HG03432 (cell line): ENCODE data around the gene ASAP2.

ENCODE experiments used
- ATAC-seq: cut with Tn5 transposase; IDR thresholded peaks from one replicate; pipeline ENCODE4 v1.9.1; 2021; ENCODE audit warnings: mild to moderate bottlenecking, moderate library complexity; ENCODE audit not compliant: unreplicated experiment

The ASAP2 gene

DNA sequence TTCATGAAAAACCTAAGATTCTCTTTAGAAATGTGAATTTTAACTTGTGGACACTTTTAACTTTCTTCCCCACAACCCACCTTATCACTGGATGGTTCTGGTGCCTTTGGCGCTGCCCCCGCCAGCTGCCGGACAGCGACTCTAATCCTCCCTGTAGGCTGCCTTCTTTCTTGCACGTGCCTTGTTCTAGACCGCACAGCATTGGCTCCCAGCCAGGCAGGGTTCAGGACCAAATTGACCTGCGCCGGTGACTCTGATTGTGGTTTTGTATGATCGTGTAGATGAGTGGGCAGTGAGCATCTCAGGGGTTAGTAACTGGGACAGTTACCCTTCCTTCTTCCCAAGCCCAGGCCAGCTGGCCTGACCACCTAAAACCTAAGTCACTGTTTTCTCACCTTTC lies 106.8 kb downstream of the ASAP2 start:
- ATAC-seq, result no peak

DNA sequence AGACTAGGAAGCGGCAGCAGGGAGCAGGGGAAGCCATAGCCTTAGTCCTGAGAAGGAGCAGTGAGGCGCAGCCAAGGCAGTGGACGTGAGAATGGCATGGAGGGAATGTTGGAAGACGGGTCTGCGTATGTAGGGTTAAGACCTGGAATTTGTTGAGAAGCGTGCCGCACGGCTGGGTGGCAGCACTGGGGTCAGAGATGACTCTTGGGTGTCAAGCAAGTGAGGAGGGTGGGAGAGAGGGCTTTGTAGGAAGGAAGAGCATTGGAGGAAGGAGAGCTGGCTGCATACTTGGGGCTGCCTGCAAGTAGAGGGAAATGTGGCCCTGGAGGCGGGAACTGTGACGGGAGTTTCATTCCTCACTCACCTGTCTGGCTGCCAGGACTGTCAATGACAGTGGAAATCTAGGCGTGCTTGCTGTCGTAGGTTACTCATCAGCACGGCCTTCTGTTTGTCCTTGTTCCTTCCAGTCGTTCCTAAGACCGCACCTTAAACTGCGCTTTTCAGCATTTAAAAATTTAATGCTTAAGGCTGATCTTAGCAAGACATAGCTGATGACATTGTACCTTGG lies 108.8 kb downstream of the ASAP2 start:
- ATAC-seq, result no peak

DNA sequence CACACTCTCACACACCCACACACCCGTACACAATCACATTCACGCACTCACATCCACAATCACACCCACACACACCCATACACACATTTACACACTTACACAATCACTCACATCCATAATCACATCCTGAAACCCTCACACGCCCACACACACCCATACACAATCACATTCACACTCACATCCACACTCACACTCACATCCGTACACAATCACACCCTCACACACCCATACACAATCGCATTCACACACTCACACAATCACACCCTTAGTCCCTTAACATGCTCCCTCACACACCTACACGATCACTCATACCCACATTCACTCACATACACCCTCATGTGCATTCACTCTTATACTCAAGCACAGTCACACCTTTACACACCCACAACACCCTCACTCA lies 110.9 kb downstream of the ASAP2 start:
- no peak for ATAC-seq

DNA sequence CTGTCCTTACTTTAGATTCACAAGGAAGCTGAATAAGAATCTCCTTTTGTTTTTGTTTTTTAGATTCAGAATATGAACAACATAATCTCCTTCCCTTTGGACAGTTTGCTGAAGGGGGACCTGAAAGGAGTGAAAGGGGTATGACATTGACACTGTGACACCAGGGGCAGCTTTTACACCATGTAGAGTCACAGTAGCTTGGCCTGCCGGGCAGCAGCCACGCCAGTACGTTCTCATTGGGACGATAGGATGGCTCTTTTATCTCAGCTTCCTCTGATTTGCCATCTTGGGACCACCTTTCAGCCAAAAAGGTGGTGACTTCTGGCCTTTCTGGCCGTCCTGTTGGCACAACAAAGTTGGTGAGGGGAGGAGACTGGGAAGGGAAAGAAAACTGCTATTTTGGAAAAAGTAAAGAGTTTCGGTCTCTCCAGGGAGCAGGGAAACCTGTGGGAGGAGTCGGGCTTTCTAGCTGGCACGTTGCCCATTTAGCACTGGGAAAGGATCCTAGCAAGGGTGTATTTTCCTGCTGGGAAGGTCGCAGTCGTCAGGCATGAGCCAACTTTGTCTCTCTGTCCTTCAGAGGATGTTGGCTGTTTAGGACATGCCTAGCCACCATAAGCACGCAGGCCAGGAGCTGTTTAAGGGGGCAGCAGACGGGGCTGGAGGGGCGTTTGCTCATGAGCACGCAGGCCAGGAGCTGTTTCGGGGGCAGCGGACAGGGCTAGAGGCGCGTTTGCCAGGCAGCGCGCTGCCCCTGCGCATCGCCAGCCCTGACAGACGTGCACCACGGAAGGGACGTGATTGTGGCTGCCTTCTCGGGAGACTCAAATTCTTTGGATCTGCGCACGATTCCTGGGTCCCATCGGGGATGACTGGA lies 112.1 kb downstream of the ASAP2 start:
- no peak for ATAC-seq

DNA sequence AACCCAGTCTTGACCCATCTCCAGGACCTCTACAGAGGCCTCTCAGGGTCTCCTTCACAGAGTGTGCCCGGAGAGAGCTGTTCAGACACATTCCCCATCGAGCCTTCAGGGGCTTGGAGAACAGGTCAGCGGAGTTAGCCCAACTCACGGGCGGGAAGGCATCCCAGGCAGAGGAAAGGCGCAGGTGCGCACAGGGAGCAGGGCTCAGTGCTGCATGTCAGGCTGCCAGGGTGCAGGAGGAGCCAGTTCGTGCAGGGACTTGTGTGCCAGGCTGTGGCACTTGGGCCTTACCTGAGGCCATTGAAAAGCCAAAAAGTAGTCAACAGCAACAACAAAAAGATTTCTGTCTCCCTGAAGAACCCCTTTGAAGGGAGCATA lies 112.7 kb downstream of the ASAP2 start:
- no peak for ATAC-seq

DNA sequence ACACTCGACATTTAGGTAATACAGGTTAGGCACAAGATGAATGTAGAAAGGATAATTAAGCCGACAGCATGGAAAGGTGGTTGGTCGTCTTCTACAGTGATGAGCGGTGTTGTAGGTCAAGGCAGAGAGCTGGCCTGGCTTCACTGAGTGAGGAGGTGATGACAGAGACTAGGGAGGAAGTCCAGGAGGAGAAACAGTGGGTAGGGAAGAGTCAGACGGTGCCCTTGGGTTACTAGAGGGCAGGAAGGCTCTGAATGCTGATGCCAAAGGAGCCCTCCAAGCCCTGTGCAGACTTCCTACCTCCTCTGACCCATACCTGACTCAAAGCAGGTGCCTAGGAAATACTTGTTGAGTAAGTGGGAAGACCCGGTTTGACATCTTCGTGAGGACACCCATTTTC lies 116.0 kb downstream of the ASAP2 start:
- no peak for ATAC-seq

DNA sequence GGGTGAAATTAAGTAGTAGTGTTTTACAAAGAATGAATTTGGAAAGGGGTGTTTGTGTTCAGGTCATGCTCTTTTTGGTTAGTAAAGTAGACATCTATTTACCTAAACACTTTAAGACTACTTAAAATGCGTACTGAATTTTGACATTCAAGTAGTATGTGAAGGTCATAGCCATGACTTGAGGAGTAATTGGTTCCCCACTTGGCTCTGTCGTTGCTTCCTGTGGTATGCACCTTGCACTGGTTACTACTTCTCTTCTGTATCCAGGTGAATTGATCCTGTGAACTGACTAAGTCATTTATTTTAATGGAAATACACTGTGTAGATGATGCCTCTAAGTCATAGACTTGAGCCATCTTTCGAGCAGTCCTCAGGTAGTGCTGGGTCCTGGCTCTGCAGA lies 118.8 kb downstream of the ASAP2 start:
- no peak for ATAC-seq

DNA sequence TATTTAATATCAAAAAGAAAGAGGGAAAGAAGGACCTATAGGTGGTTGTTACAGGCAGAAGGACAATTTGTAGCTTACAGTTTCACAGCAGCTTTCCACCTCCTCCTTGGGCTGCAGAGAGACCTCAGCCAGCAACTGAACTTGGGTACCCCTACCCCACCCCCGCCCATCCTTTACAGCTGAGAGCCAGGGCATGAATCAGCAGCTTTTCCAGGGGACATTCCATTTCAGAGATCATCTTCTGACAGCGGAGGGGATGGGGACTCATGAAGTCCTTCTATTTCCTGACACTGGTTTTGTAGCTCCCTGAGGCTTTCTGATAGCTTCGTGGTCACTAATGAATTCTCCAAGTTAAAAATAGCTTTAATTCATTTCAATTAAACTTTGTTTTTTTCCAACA lies 120.4 kb downstream of the ASAP2 start:
- no peak for ATAC-seq

DNA sequence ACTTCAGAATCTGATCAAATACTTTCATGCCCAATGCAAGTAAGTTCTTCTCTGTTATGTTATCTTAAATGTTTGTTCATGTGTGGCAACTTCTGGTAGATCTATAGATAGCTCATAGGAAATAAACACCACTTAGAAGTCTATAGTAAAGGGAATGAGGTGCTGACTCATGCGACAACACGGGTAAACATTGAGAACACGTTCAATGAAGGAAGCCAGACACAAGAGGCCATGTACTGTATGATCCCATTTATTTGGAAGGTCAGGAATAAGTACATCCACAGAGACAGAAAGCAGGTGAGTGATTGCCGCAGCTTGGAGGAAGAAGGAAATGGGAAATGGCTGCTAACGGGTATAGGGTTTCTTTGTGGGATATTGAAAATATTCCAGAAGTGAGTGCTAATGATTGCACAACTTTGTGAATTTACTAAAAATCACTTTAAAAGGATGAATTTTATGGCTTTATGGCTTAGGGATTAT lies 121.3 kb downstream of the ASAP2 start:
- no peak for ATAC-seq

DNA sequence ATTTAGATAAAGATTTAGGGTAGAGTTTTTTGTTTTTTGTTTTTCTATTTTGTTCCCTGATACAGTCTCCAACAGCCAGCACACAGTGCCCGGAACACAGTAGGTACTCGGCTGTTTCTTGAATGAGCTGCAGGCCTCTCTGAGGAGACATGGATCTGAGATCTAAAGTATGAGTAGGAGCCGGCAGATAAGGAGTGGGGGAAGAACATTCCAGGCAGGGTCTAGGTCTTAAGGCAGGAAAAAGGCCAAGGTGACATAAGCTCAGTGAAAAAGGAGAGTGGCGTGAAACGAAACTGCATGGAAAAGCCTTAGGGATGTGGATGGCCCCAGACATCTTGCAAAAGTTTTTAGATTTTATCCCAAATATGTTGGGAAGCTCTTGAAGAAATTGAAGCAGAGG lies 122.3 kb downstream of the ASAP2 start:
- no peak for ATAC-seq

DNA sequence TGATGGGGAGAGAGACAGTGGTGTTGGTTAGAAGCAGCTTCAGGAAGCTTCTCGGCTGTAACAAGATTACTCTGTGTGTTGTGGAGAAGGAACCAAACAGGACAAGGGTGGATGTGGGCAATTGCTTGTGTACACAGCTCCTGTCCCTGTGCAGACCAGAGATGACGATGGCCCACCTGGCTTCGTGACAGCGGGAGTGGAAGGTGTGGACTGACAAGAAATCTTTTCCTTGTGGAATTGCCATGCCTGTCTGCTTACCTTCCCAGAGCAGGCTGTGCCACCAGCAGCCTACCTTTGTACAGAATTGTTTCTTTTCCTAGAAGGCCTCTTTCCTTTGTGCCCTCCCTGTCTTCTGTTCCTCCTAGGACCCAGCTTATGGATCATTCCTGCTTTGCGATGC lies 122.9 kb downstream of the ASAP2 start:
- ATAC-seq, result no peak

DNA sequence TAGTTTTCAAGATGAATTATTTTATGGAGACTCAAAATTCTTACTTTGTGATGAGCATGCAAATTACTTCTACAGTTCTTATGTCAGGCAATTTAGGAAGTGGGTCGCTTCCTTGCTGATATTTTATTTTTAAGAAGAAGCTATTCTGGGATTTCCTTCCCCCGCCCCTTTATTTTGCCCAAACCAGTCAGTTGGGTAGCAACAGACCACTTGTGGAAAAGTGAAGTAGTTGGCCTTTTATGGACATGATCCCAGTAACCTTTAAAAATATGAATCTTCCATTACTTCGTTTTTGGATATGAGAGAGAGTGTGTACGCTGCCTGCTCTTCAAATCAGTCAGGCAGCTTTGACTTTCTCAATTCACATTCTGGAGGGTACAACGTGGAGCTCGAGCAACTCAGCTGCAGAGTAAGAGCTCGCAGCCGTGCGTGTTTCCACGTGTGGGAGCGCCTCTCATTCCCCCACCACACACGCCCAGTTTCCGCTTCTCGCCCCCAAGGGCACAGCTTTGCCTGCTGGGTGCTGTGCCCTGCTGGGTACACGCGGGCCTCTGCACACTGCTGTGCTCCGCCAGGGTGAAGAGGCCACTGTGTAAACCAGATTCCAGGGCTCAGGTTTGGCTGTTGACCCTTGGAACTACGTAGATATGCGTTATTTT lies 124.1 kb downstream of the ASAP2 start:
- ATAC-seq, result no peak

DNA sequence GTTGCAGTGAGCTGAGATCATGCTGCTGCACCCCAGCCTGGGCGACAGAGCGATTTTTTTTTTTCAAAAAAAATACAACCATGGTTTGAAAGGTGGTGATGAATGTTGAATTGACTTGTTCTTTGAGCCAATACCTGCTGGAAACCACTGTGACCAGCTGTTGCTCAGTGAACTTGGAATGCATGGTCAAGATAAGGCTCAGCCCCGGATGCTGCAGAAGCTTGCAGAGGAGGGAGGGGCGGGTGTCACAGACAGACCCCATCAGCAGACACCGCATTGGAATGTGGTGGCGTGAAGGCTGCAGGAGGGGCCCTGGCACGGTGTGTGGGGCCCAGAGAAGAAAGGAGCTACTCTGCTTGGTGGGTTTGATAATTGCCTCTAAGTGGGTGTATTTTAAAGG lies 125.1 kb downstream of the ASAP2 start:
- ATAC-seq, result no peak

DNA sequence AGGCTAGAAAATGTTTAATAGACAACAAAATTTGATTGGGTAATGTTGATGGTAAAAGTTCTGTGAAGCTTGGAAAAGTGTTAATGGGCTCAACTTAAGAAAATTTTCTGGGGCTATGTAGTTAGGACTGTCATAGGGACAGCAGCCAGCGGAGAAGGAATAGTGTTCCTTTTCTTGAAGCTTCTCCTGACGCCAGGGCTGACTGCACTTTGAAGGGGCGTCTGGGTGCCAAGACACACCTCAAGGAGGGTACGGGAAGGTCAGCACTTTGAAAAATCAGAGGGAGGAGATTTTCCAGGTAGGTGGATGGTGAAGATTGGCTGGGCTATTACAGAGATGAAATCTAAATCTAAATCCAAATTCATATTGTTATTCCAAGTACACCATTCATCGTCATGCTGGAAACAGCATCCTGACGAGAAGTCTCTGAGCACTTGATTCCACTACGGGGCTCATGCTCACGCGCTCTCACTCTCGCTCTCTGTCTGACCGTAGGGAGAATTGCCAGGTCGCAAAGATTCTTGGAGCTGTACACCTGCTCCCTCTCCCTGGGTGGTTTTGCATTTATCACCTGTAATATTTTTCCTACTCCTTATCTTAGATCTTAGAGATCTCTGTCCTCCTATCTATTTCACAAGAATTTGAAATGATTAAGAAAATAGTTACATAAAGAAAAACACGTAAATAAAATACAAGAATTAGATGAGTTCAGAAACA lies 125.7 kb downstream of the ASAP2 start:
- ATAC-seq, result no peak

DNA sequence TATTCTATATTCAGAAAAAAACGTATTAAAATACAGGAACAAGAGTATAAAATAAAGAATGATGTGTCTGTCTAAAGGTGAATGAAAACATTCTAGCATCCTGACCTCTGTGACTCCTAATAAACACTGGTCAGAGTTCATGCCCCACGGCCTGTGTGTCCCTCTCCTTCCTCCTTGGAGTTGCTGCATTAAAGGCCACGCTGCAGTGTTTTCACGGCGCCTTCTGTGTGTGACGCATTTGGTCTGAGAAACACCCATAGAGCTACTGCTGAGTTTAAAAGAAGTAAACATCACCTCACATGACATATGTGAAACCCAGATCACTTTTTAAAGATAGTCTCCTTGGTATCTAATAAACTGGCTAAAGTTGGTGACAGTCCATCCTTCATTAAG lies 126.2 kb downstream of the ASAP2 start:
- ATAC-seq, result no peak

DNA sequence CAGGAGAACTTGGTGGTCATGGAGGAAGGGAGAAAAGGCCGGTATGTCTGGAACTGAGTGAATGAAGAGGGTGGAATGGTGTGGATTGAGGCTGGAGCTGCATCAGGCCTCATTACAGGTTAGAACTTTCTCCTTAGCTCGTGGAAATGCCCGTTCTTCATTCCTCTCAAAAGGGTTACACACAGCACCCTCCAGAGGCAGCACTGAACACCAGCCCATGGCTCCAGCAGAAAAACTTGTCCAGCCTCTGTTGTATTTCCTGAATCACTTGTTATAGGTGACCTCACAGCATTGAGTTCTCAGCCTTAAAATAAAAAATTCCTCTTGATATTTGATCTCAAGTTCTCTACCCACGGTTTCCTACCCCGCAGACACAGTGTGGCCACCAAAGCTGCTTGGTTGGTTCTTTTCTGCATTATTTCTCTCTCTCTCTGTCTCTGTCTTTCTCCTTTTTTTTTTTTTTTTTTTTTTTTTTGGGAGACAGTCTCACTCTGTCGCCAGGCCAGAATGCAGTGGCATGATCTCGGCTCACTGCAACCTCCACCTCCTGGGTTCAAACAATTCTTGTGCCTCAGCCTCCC lies 127.1 kb downstream of the ASAP2 start:
- ATAC-seq, result no peak

DNA sequence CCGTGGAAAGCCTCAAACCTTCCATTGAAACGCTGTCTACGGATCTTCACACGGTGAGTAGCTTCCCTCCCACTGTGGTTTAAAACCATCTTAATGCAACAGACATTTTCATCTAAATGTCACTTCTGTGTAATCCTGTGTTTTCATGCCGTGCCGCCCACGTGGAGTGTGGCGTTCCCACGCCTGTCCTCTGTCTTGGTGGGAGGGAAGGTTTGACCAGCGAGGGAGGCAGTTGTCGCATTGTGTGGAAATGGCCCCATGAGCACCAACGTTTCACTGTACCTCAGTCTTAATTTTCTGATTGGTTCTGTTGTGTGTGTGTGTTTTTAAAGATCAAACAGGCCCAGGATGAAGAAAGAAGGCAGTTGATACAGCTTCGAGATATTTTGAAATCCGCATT lies 128.1 kb downstream of the ASAP2 start:
- ATAC-seq, result no peak

DNA sequence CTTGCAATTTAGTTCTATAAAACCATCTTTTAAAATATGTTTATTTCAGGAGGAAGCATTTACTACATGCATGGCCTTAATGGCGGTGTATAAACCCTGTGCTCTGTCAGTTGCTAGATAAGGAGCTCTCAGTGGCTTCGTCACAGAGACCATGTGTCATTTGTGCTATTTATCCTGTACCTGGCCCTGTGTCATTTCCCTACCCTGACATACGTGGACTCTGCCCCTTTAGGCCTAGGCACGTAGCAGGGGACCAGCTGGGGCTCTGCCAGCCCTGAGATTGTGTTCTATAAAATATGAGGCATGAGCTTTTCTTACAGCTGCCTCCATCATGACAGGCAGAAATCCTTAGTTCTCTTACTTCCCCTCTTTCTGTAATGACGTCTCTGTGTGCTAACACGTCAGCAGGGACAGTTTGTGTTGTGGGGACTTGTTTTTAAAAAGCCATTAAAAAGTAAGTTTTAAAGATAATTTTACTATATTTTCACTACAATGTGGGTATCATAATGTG lies 128.8 kb downstream of the ASAP2 start:
- ATAC-seq, result no peak

DNA sequence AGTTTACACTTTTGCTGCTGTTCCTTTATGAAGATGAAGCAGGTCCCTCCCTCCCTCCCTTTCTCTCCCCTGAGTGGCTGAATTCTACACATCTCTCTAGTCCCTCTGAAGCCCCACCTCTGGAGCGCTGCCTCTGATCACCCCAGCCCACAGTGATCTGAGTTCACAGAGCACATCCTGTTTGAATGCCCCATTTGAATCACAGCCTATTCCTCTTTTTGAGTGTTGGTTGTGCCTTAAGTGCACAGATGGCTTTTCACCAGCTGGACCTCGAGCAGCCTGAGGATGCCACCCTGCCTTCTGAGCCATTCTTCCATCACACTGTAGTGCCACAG lies 129.6 kb downstream of the ASAP2 start:
- ATAC-seq, result peak; percentile 81

DNA sequence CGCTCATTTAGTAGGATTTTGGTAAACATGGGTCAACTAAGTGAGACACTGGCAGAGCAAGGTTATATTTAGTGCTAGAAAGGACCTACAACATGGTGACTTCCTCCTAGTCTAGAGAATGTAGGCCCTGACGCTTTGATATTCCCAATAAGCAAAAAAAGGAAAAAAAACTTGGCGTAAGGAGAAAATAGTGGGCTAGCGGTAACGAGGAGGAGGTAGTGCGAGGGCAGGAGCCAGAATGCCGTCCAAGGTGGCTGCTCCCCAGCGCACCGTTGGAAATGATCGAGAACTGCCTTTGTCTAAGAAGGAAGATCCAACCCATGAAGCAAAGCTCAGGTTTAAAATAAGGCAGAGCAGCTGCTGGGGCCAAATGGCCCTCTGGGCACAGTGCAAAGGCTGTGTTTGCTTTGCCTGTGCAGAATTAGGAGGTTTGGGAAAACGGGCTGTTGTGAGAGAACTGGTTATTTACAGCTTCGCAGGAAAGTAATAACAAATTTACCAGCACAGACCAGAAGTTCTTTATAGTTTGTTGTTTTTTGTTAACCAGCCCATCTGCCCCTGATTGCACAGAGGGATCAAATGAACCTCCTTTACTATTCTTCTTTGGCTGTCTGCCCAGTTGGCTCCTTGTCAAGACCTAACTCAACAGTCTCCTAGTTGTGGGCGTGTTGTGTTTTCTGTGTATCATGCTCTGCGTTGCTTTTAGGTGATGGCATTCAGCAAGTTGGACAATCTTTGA lies 130.1 kb downstream of the ASAP2 start:
- ATAC-seq, result no peak
